HL-60 (cell line): ENCODE results near the gene RAD50.

Experiments used
- DNase-seq, 2 experiments: peaks; one replicate each; pipeline ENCODE4 v3.0.0-alpha.2; 2010 to 2020; ENCODE audit warnings: low read depth in 1 of 2, low spot score in 1 of 2
- H3K27ac ChIP-seq: fragments of 250-450 bp; sonication (Bioruptor Pico); replicated peaks from 2 replicates; pipeline ENCODE4 v1.5.1; 2020; ENCODE audit warnings: mild to moderate bottlenecking, moderate library complexity
- H3K27me3 ChIP-seq: fragments of 250-450 bp; sonication (Bioruptor Pico); 2 replicates; pipeline ENCODE4 v1.5.1; 2021; ENCODE audit warnings: mild to moderate bottlenecking, moderate library complexity; ENCODE audit not compliant: insufficient read depth, poor library complexity, severe bottlenecking
- H3K4me3 ChIP-seq: replicated peaks from 2 replicates; pipeline ENCODE4 v1.5.1; 2011; ENCODE audit warnings: mild to moderate bottlenecking, control low read depth, low read length; ENCODE audit not compliant: insufficient read depth
- GABPA ChIP-seq: IDR thresholded peaks from 2 replicates; pipeline ENCODE4 v1.6.1; 2012; ENCODE audit warnings: low read depth
- POLR2AphosphoS5 ChIP-seq: IDR thresholded peaks from 2 replicates; pipeline ENCODE4 v1.6.1; 2012; ENCODE audit warnings: low read depth
- SPI1 ChIP-seq: IDR thresholded peaks from 2 replicates; pipeline ENCODE4 v1.6.1; 2012; ENCODE audit warnings: low read depth, mild to moderate bottlenecking, borderline replicate concordance
- TF ChIP-seq, protein P1 (sequence below): IDR thresholded peaks from 2 replicates; pipeline ENCODE4 v1.6.1; 2012; ENCODE audit warnings: low read depth; ENCODE audit not compliant: insufficient replicate concordance
- TF ChIP-seq, protein P2 (sequence below): IDR thresholded peaks from one replicate; pipeline ENCODE4 v1.5.1; 2011; ENCODE audit warnings: low read length, control low read depth, inconsistent platforms; ENCODE audit not compliant: insufficient read depth

RAD50 gene

DNA sequence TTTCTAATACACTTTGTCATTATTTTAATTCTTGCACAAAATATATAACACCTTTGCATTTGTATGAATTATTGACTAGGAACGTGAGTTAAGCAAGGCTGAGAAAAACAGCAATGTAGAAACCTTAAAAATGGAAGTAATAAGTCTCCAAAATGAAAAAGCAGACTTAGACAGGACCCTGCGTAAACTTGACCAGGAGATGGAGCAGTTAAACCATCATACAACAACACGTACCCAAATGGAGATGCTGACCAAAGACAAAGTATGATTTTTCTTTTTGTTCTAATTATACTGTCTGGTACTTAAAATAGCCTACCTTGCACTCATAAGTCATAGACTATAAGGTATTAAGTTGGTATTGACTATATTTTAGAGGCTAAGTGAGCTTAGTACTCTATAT is 34.4 kb downstream of the RAD50 start:
- no peak for DNase-seq

DNA sequence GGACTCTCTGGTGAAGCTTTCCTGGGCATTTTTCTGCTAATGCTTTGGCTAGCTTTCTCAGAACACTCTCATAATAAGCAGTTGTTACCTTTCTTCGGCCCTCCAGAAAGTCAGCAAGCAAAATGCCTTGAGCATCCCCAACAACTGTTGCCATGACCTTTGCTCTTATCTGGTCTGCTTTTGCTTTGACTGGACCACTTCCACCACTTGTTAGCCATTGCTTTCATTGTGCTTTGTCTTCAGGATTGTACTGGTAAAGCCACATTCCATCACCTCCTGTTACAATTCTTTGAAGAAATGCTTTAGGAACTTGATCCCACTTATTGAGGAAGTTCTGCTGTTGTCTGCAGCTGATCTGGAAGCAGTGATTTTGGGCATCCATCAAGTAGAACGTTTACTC is 35.7 kb downstream of the RAD50 start:
- no peak for TF ChIP-seq SPI1
- TF ChIP-seq, protein P1, sequence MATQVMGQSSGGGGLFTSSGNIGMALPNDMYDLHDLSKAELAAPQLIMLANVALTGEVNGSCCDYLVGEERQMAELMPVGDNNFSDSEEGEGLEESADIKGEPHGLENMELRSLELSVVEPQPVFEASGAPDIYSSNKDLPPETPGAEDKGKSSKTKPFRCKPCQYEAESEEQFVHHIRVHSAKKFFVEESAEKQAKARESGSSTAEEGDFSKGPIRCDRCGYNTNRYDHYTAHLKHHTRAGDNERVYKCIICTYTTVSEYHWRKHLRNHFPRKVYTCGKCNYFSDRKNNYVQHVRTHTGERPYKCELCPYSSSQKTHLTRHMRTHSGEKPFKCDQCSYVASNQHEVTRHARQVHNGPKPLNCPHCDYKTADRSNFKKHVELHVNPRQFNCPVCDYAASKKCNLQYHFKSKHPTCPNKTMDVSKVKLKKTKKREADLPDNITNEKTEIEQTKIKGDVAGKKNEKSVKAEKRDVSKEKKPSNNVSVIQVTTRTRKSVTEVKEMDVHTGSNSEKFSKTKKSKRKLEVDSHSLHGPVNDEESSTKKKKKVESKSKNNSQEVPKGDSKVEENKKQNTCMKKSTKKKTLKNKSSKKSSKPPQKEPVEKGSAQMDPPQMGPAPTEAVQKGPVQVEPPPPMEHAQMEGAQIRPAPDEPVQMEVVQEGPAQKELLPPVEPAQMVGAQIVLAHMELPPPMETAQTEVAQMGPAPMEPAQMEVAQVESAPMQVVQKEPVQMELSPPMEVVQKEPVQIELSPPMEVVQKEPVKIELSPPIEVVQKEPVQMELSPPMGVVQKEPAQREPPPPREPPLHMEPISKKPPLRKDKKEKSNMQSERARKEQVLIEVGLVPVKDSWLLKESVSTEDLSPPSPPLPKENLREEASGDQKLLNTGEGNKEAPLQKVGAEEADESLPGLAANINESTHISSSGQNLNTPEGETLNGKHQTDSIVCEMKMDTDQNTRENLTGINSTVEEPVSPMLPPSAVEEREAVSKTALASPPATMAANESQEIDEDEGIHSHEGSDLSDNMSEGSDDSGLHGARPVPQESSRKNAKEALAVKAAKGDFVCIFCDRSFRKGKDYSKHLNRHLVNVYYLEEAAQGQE: no peak
- TF ChIP-seq, protein P2, sequence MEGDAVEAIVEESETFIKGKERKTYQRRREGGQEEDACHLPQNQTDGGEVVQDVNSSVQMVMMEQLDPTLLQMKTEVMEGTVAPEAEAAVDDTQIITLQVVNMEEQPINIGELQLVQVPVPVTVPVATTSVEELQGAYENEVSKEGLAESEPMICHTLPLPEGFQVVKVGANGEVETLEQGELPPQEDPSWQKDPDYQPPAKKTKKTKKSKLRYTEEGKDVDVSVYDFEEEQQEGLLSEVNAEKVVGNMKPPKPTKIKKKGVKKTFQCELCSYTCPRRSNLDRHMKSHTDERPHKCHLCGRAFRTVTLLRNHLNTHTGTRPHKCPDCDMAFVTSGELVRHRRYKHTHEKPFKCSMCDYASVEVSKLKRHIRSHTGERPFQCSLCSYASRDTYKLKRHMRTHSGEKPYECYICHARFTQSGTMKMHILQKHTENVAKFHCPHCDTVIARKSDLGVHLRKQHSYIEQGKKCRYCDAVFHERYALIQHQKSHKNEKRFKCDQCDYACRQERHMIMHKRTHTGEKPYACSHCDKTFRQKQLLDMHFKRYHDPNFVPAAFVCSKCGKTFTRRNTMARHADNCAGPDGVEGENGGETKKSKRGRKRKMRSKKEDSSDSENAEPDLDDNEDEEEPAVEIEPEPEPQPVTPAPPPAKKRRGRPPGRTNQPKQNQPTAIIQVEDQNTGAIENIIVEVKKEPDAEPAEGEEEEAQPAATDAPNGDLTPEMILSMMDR: no peak
- TF ChIP-seq GABPA: no peak
- no peak for TF ChIP-seq POLR2AphosphoS5
- no peak for DNase-seq
- no peaks in the 10 kb centered on the region for H3K27me3 ChIP-seq
- H3K4me3 ChIP-seq: no peak overlapping the region
- H3K27ac ChIP-seq: no peak overlapping the region

More for the DNA sequence above, 34.4 kb downstream of the RAD50 start:
- no peak overlapping the region for H3K27ac ChIP-seq
- no peaks in the 10 kb centered on the region for H3K27me3 ChIP-seq
- no peak overlapping the region for H3K4me3 ChIP-seq
- TF ChIP-seq SPI1: no peak
- no peak for TF ChIP-seq POLR2AphosphoS5
- TF ChIP-seq, protein P2: no peak
- no peak for TF ChIP-seq GABPA
- TF ChIP-seq, protein P1: no peak

DNA sequence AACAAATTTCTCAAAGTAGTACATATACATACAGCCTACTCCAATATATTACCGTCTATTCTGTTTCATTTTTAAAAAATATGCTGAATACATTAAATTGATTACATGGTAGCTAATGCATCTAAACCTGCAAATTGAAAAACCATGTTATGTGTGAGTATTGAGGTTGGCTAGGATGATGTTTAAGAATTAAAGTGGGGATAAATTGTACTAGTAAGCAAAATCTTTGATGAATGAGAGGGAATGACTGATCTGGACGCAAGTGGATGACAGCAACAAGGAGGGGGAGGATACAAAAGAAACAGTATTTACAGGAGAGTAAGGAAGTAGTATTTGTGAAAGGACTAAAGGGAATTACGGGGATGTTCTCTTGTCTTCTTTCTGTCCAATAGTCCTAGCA is 37.4 kb downstream of the RAD50 start:
- DNase-seq: no peak
- Histone ChIP-seq H3K27me3 (no peaks in the 10 kb centered on the region), H3K4me3 (no peak overlapping the region), H3K27ac (no peak overlapping the region)
- TF ChIP-seq, protein P1: no peak
- TF ChIP-seq, protein P2: no peak
